HFFc6 (cell line): ENCODE results near the gene SHCBP1. TPM values are rescaled to one million over a fixed set of nuclear protein-coding genes. Genes with fewer than 3 reads are reported as not detected.

Experiments
- DNase-seq: peaks from one replicate; pipeline ENCODE4 v3.0.0-alpha.2; 2018
- H3K27ac Mint-ChIP-seq: 2 replicates; pipeline ENCODE4 v1.8.0; 2020; ENCODE audit warnings: mild to moderate bottlenecking, mixed read lengths
- H3K27me3 Mint-ChIP-seq: 2 replicates; pipeline ENCODE4 v1.8.0; 2021; ENCODE audit warnings: mild to moderate bottlenecking, moderate library complexity, mixed read lengths; ENCODE audit not compliant: insufficient read depth
- H3K36me3 Mint-ChIP-seq: 2 replicates; pipeline ENCODE4 v1.8.0; 2021; ENCODE audit warnings: low read depth, mixed read lengths
- H3K4me1 Mint-ChIP-seq: 2 replicates; pipeline ENCODE4 v1.8.0; 2020; ENCODE audit warnings: low read depth, mixed read lengths
- H3K4me3 Mint-ChIP-seq: 2 replicates; pipeline ENCODE4 v1.8.0; 2020; ENCODE audit warnings: mild to moderate bottlenecking, moderate library complexity, mixed read lengths
- H3K9me3 Mint-ChIP-seq: 2 replicates; pipeline ENCODE4 v1.8.0; 2020; ENCODE audit warnings: mild to moderate bottlenecking, mixed read lengths
- CTCF ChIP-seq: fragments of 200-600 bp; sonication (generic); IDR thresholded peaks from 2 replicates; pipeline ENCODE4 v1.5.0; 2021; ENCODE audit warnings: antibody characterized with exemption, mild to moderate bottlenecking
- long read RNA-seq: library from polyadenylated mRNA; unstranded; transcript quantifications from one replicate; pipeline ENCODE4 v2.0.0, GENCODE V29; 2019
- total RNA-seq, 6 experiments: library from RNA; stranded (reverse); fragmentation: NEBNext Ultra II Directional; extraction: Animal tissue kit (Norgen Biotek cat#: 25700); gene quantifications; 2 replicates in 1 of 6; 3 replicates in 5 of 6; pipeline ENCODE4 v1.2.3, GENCODE V29; 2021

Gene SHCBP1
- total RNA-seq, result 10 to 100 TPM; 20.8 to 50.5 (median 49.1) TPM
- long read RNA-seq, transcript SHCBP1-201 (13 exons, 3,461 nt), result major isoform, 35 of 50 reads
- long read RNA-seq, partial matches to known transcripts, result 10 of 50 reads
- long read RNA-seq, other reads (novel, unspliced or antisense), result 4 of 50 reads

- no peaks in the 10 kb centered on the region for H3K36me3 Mint-ChIP-seq
- H3K27ac Mint-ChIP-seq, result peak within 1 kb of the TSS; percentile 92
Observed at GRCh38 chr16:46621006-46621933, at the start of gene SHCBP1. SHCBP1 (minus strand) TSS chr16:46621379; CDS start chr16:46621359, 20 bp downstream.

GRCh38 chr16:46662123-46662522, 40.9 kb upstream of the SHCBP1 start:
- H3K4me1 Mint-ChIP-seq, result no peaks in the 10 kb centered on the region
- DNase-seq, result no peak
- peaks cover 11% of the 10 kb centered on the region; the same call in 1 of the 2 replicates for H3K36me3 Mint-ChIP-seq
- no peaks in the 10 kb centered on the region for H3K9me3 Mint-ChIP-seq
- TF ChIP-seq CTCF, result no peak
- H3K4me3 Mint-ChIP-seq, result no peak overlapping the region
- no peaks in the 10 kb centered on the region for H3K27me3 Mint-ChIP-seq
- H3K27ac Mint-ChIP-seq, result no peak overlapping the region

More at GRCh38 chr16:46621006-46621933, at the start of gene SHCBP1:
- Mint-ChIP-seq H3K9me3 (no peaks in the 10 kb centered on the region), H3K4me1 (peaks cover 36% of the 10 kb centered on the region), H3K27me3 (no peaks in the 10 kb centered on the region), H3K4me3 (peak within 1 kb of the TSS; percentile 96)
- no peak for TF ChIP-seq CTCF
- peak; percentile 85 for DNase-seq

- no peaks in the 10 kb centered on the region for H3K9me3 Mint-ChIP-seq
- H3K27ac Mint-ChIP-seq, result no peak overlapping the region
- no peak overlapping the region for H3K4me3 Mint-ChIP-seq
- peaks cover 2% of the 10 kb centered on the region; the same call in 1 of the 2 replicates for H3K27me3 Mint-ChIP-seq
- no peak for TF ChIP-seq CTCF
- peaks cover 12% of the 10 kb centered on the region; the same call in 1 of the 2 replicates for H3K36me3 Mint-ChIP-seq
- DNase-seq, result no peak
- H3K4me1 Mint-ChIP-seq, result no peaks in the 10 kb centered on the region
Observed at GRCh38 chr16:46658925-46659324, 37.7 kb upstream of the SHCBP1 start.

GRCh38 chr16:46651305-46651704, 30.1 kb upstream of the SHCBP1 start:
- Mint-ChIP-seq H3K27ac (no peak overlapping the region), H3K4me3 (no peak overlapping the region), H3K9me3 (no peaks in the 10 kb centered on the region), H3K4me1 (0 out of 2 replicates have a peak, but pooled peaks cover 5% of the 10 kb centered on the region), H3K27me3 (peaks cover 2% of the 10 kb centered on the region), H3K36me3 (0 out of 2 replicates have a peak, but pooled peaks cover 7% of the 10 kb centered on the region)
- no peak for TF ChIP-seq CTCF
- DNase-seq, result no peak

GRCh38 chr16:46650254-46650623, 29.1 kb upstream of the SHCBP1 start:
- Mint-ChIP-seq H3K27ac (no peak overlapping the region), H3K4me1 (0 out of 2 replicates have a peak, but pooled peaks cover 5% of the 10 kb centered on the region), H3K36me3 (no peaks in the 10 kb centered on the region), H3K9me3 (no peaks in the 10 kb centered on the region), H3K27me3 (peaks cover 2% of the 10 kb centered on the region), H3K4me3 (no peak overlapping the region)
- DNase-seq, result no peak
- TF ChIP-seq CTCF, result no peak
